K562 (cell line): ENCODE measurements around the gene IFNK. TPM values are rescaled to one million over a fixed set of nuclear protein-coding genes. Genes with fewer than 3 reads are reported as not detected.

Source experiments
- ATAC-seq: fragments of 200-7000 bp; cut with Tn5 transposase; 3 replicates; pipeline ENCODE4 v1.9.1; 2020; ENCODE audit warnings: moderate library complexity
- BruUV-seq: library from RNA; stranded (reverse); fragments of 400-500 nt; replicated peaks from 2 replicates; lab custom pipeline; 2021; lab: Mats Ljungman, UMichigan
- CTCF ChIA-PET: fragments of 300-600 bp; formaldehyde crosslinking; extraction: SDS; loops from one replicate; lab custom pipeline; 2021; ENCODE audit warnings: low intra/inter-chr PET ratio; lab: Yijun Ruan, JAX
- POLR2A ChIA-PET: fragments of 300-600, 350-650 bp; sonication (Branson Sonifier 250); formaldehyde crosslinking; extraction: SDS; loops from one replicate; lab custom pipeline; 2021; ENCODE audit warnings: antibody characterized with exemption, inconsistent platforms; lab: Yijun Ruan, JAX
- DNase-seq, 4 experiments: peaks; one replicate each; pipeline versions ENCODE4 v3.0.0 to v3.0.0-alpha.2; 2011 to 2018; ENCODE audit warnings: low spot score in 3 of 4, mixed read lengths in 3 of 4; ENCODE audit errors: extremely low read depth in 1 of 4
- FAIRE-seq: peaks from 2 replicates; lab custom pipeline; 2011; peaks lifted over from hg19 to GRCh38; lab: Jason Lieb, UNC
- H2AFZ ChIP-seq: 2 replicates; pipeline ENCODE4 v1.6.0; 2011; ENCODE audit warnings: low read depth, low read length, control low read depth, inconsistent platforms
- H3K27ac ChIP-seq: fragments of 200-600 bp; 3 replicates; pipeline ENCODE4 v1.8.0; 2011; ENCODE audit warnings: low read depth, mild to moderate bottlenecking, control low read depth, inconsistent platforms, low read length, moderate library complexity, mixed read lengths; ENCODE audit errors: extremely low read depth
- H3K27me3 ChIP-seq, 2 experiments: fragments of 300-600 bp in 1 of 2; 2 replicates in 1 of 2; 3 replicates in 1 of 2; pipeline versions ENCODE4 v1.6.0 to v1.8.0; 2011; ENCODE audit warnings: inconsistent platforms in 2 of 2, low read length in 2 of 2, mild to moderate bottlenecking in 1 of 2, mixed read lengths in 1 of 2, moderate library complexity in 1 of 2; ENCODE audit not compliant: control insufficient read depth in 2 of 2, insufficient read depth in 2 of 2
- H3K36me3 ChIP-seq: fragments of 300-600 bp; 3 replicates; pipeline ENCODE4 v1.8.0; 2011; ENCODE audit warnings: mild to moderate bottlenecking, low read length, inconsistent platforms; ENCODE audit not compliant: control insufficient read depth, insufficient read depth
- H3K4me1 ChIP-seq, 2 experiments: fragments of 200-600 bp in 1 of 2; replicated peaks in 1 of 2; 2 replicates in 1 of 2; 3 replicates in 1 of 2; pipeline versions ENCODE4 v1.5.1 to v1.8.0; 2011; ENCODE audit warnings: inconsistent platforms in 2 of 2, low read length in 2 of 2, mild to moderate bottlenecking in 1 of 2, mixed read lengths in 1 of 2, moderate library complexity in 1 of 2; ENCODE audit not compliant: control insufficient read depth in 2 of 2, insufficient read depth in 2 of 2
- H3K4me2 ChIP-seq: 2 replicates; pipeline ENCODE4 v1.6.1; 2011; ENCODE audit warnings: low read length, control low read depth, inconsistent platforms, mixed read lengths; ENCODE audit not compliant: insufficient read depth
- H3K4me3 ChIP-seq: fragments of 200-600 bp; sonication (generic), shearing (Covaris generic); 2 replicates; pipeline ENCODE4 v1.5.1; 2016; ENCODE audit warnings: control low read depth, inconsistent platforms
- H3K79me2 ChIP-seq: fragments of 200-600 bp; 3 replicates; pipeline ENCODE4 v1.8.0; 2011; ENCODE audit warnings: low read length, inconsistent platforms; ENCODE audit not compliant: control insufficient read depth, insufficient read depth
- H3K9ac ChIP-seq, 2 experiments: 2 replicates each; pipeline versions ENCODE4 v1.6.0 to v1.6.1; 2011; ENCODE audit warnings: low read depth in 2 of 2, low read length in 2 of 2, control low read depth in 1 of 2, inconsistent platforms in 1 of 2, mild to moderate bottlenecking in 1 of 2, mixed read lengths in 1 of 2; ENCODE audit not compliant: insufficient read depth in 1 of 2
- H3K9me1 ChIP-seq: one replicate; pipeline ENCODE4 v1.6.0; 2011; ENCODE audit warnings: inconsistent platforms, mild to moderate bottlenecking, low read length, moderate library complexity; ENCODE audit not compliant: control insufficient read depth, insufficient read depth
- H3K9me3 ChIP-seq: replicated peaks from 2 replicates; pipeline ENCODE4 v1.5.1; 2011; ENCODE audit warnings: low read depth, low read length, inconsistent platforms; ENCODE audit not compliant: control insufficient read depth, insufficient read depth
- H4K20me1 ChIP-seq: replicated peaks from 2 replicates; pipeline ENCODE4 v1.6.1; 2011; ENCODE audit warnings: low read length, inconsistent platforms, mixed read lengths; ENCODE audit not compliant: control insufficient read depth, insufficient read depth
- CBFA2T2 ChIP-seq: fragments of 450-650 bp; conservative IDR thresholded peaks from 2 replicates; pipeline ENCODE4 v1.6.1; 2017; ENCODE audit warnings: mild to moderate bottlenecking
- EWSR1 ChIP-seq: fragments of 450-650 bp; IDR thresholded peaks from 2 replicates; pipeline ENCODE4 v1.6.1; 2018; ENCODE audit warnings: borderline replicate concordance, mild to moderate bottlenecking, low read depth, moderate library complexity; ENCODE audit not compliant: partially characterized antibody
- HDAC6 ChIP-seq: IDR thresholded peaks from 2 replicates; pipeline ENCODE4 v1.6.1; 2012; ENCODE audit warnings: low read depth, mild to moderate bottlenecking, control low read depth, inconsistent platforms, low read length, moderate library complexity
- KDM5B ChIP-seq: fragments of 200-600 bp; sonication (generic); IDR thresholded peaks from 2 replicates; pipeline ENCODE4 v1.6.1; 2012; ENCODE audit warnings: low read depth, mild to moderate bottlenecking, moderate library complexity, low read length, control low read depth, inconsistent platforms; ENCODE audit not compliant: insufficient replicate concordance
- TBL1XR1 ChIP-seq, 2 experiments: IDR thresholded peaks; 2 replicates each; pipeline ENCODE4 v1.6.1; 2012; ENCODE audit warnings: improper control_type of control experiment in 2 of 2, low read length in 2 of 2, mild to moderate bottlenecking in 1 of 2
- TCF3 ChIP-seq: sonication (generic); formaldehyde crosslinking; IDR thresholded peaks from 2 replicates; pipeline ENCODE4 v1.4.0; 2020; ENCODE audit warnings: mild to moderate bottlenecking, missing genetic modification reagents
- XRCC3 ChIP-seq: fragments of 450-650 bp; IDR thresholded peaks from 2 replicates; pipeline ENCODE4 v1.6.1; 2017; ENCODE audit warnings: mild to moderate bottlenecking, moderate library complexity
- ZNF324 ChIP-seq: fragments of 250-450 bp; sonication (Bioruptor Pico); IDR thresholded peaks from 2 replicates; pipeline ENCODE4 v1.4.0; 2020; ENCODE audit warnings: mild to moderate bottlenecking
- ZNF699 ChIP-seq: fragments of 250-450 bp; sonication (Bioruptor Pico); IDR thresholded peaks from 2 replicates; pipeline ENCODE4 v1.8.0; 2021; ENCODE audit warnings: mild to moderate bottlenecking, moderate library complexity; ENCODE audit not compliant: insufficient replicate concordance
- WGBS: fragments of 100-300 bp; shearing (Covaris generic); methylation state at CpG from one replicate; pipeline ENCODE4 v1.1.6; 2016; ENCODE audit warnings: low coverage, mixed read lengths; ENCODE audit not compliant: insufficient coverage; ENCODE audit errors: missing lambda C conversion rate; 5-methylcytosine and 5-hydroxymethylcytosine counted together
- in situ Hi-C: fragments of 300-500 bp; cut with MboI; formaldehyde crosslinking; loops from 4 replicates; pipeline ENCODE4 v1.15.0; 2018; ENCODE audit warnings: inconsistent platforms, mixed read lengths
- intact Hi-C: fragments of 100-400 bp; cut with micrococcal nuclease; formaldehyde crosslinking; loops from 2 replicates; pipeline ENCODE4 v1.14.2; 2022
- polyA plus RNA-seq, 8 experiments: library from polyadenylated mRNA; depleted of rRNA in 4 of 8; stranded (reverse) in 5 of 8; unstranded in 3 of 8; fragments of >200 nt; fragmentation: Nextera tagmentation in 2 of 8; fragmentation: Illumina TruSeq in 1 of 8; extraction: Ambion mirVana in 2 of 8; extraction: Trizol in 1 of 8; gene quantifications; 2 replicates each; pipeline versions ENCODE4 v1.2.1 to v1.2.3, GENCODE V29; 2011 to 2014; ENCODE audit warnings: inconsistent platforms in 1 of 8, missing spikeins in 1 of 8
- total RNA-seq, 7 experiments: library from RNA; depleted of rRNA in 6 of 7; stranded (reverse); fragments of >200 nt in 6 of 7; fragmentation: Illumina TruSeq in 2 of 7; extraction: Trizol in 2 of 7; gene quantifications; 2 replicates each; pipeline versions ENCODE4 v1.2.1 to v1.2.3, GENCODE V29; 2011 to 2021; ENCODE audit warnings: low replicate concordance in 1 of 7
- TF ChIP-seq, protein P1 (sequence below): fragments of 250-450 bp; sonication (Bioruptor Pico); IDR thresholded peaks from 2 replicates; pipeline ENCODE4 v1.8.0; 2022; ENCODE audit warnings: moderate library complexity, mild to moderate bottlenecking, inconsistent platforms
- TF ChIP-seq, protein P2 (sequence below): sonication (generic); formaldehyde crosslinking; IDR thresholded peaks from 2 replicates; pipeline ENCODE4 v1.9.0; 2022; ENCODE audit warnings: mild to moderate bottlenecking, missing genetic modification reagents
- TF ChIP-seq, protein P3 (sequence below): fragments of 250-450 bp; sonication (Bioruptor Pico); IDR thresholded peaks from 2 replicates; pipeline ENCODE4 v1.8.0; 2021; ENCODE audit warnings: mild to moderate bottlenecking, moderate library complexity
- TF ChIP-seq, protein P4 (sequence below): fragments of 200-800 bp; sonication (Bioruptor generic); IDR thresholded peaks from 2 replicates; pipeline ENCODE4 v1.6.1; 2016; ENCODE audit warnings: missing genetic modification characterization, missing compliant biosample characterization
- TF ChIP-seq, protein P5 (sequence below): fragments of 250-450 bp; sonication (Bioruptor Pico); IDR thresholded peaks from 2 replicates; pipeline ENCODE4 v1.9.0; 2021; ENCODE audit warnings: mild to moderate bottlenecking

IFNK gene
- total and polyA plus RNA-seq, 9 of the 15 experiments (the other 6 are each of a cell fraction or from before 2014, with no cell fraction given) = 0.11 TPM; not detected in 8

DNA sequence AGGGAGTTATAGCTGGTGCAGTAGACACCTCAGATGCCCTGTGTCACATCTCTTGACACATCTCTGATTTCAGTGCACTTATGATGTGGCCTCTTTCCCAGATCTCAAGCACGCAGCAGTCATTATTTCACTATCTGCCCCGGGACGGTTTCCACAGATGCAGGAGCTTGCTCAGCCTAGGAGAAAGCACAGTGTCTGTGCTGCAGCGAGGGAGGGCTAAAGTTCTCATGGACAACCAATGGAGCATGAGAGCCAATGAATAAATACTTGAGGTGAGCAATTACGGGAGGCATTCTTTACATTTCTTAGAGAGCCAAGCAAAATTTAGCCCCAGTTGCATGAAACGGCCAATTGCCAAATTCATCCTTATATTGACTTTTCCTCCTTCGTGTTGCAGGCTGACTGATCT, 12.9 kb downstream of the IFNK start:
- no peak for FAIRE-seq
- DNase-seq = no peak
- WGBS = 28% methylated on average over 5 of the region's 7 CpGs
- intact Hi-C loops (loop anchor here (2.0 to 10.0 kb wide), 2 partner anchors 102 to 204 kb away; no protein-coding TSS in a partner anchor), in situ Hi-C loops (no loop called here)
- H2AFZ ChIP-seq = no peak overlapping the region
- no peak overlapping the region for H3K27ac ChIP-seq
- H4K20me1 ChIP-seq = no peaks in the 10 kb centered on the region
- no peak overlapping the region for H3K4me3 ChIP-seq
- TF ChIP-seq TCF3 (CRISPR knock-in tag) (no peak), TBL1XR1 (IDR thresholded peaks at IDR 0.05; ENCODE audit: low read length in 2 of 2) (no peak), EWSR1 (no peak), CBFA2T2 (no peak), ZNF324 (no peak), ZNF699 (CRISPR knock-in tag) (no peak), XRCC3 (no peak), HDAC6 (no peak), KDM5B (no peak)
- TF ChIP-seq, protein P1, sequence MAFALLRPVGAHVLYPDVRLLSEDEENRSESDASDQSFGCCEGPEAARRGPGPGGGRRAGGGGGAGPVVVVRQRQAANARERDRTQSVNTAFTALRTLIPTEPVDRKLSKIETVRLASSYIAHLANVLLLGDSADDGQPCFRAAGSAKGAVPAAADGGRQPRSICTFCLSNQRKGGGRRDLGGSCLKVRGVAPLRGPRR (CRISPR knock-in tag) = no peak
- TF ChIP-seq, protein P2, sequence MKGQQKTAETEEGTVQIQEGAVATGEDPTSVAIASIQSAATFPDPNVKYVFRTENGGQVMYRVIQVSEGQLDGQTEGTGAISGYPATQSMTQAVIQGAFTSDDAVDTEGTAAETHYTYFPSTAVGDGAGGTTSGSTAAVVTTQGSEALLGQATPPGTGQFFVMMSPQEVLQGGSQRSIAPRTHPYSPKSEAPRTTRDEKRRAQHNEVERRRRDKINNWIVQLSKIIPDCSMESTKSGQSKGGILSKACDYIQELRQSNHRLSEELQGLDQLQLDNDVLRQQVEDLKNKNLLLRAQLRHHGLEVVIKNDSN = no peak
- TF ChIP-seq, protein P3, sequence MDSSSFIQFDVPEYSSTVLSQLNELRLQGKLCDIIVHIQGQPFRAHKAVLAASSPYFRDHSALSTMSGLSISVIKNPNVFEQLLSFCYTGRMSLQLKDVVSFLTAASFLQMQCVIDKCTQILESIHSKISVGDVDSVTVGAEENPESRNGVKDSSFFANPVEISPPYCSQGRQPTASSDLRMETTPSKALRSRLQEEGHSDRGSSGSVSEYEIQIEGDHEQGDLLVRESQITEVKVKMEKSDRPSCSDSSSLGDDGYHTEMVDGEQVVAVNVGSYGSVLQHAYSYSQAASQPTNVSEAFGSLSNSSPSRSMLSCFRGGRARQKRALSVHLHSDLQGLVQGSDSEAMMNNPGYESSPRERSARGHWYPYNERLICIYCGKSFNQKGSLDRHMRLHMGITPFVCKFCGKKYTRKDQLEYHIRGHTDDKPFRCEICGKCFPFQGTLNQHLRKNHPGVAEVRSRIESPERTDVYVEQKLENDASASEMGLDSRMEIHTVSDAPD (CRISPR knock-in tag) = no peak
- TF ChIP-seq, protein P4, sequence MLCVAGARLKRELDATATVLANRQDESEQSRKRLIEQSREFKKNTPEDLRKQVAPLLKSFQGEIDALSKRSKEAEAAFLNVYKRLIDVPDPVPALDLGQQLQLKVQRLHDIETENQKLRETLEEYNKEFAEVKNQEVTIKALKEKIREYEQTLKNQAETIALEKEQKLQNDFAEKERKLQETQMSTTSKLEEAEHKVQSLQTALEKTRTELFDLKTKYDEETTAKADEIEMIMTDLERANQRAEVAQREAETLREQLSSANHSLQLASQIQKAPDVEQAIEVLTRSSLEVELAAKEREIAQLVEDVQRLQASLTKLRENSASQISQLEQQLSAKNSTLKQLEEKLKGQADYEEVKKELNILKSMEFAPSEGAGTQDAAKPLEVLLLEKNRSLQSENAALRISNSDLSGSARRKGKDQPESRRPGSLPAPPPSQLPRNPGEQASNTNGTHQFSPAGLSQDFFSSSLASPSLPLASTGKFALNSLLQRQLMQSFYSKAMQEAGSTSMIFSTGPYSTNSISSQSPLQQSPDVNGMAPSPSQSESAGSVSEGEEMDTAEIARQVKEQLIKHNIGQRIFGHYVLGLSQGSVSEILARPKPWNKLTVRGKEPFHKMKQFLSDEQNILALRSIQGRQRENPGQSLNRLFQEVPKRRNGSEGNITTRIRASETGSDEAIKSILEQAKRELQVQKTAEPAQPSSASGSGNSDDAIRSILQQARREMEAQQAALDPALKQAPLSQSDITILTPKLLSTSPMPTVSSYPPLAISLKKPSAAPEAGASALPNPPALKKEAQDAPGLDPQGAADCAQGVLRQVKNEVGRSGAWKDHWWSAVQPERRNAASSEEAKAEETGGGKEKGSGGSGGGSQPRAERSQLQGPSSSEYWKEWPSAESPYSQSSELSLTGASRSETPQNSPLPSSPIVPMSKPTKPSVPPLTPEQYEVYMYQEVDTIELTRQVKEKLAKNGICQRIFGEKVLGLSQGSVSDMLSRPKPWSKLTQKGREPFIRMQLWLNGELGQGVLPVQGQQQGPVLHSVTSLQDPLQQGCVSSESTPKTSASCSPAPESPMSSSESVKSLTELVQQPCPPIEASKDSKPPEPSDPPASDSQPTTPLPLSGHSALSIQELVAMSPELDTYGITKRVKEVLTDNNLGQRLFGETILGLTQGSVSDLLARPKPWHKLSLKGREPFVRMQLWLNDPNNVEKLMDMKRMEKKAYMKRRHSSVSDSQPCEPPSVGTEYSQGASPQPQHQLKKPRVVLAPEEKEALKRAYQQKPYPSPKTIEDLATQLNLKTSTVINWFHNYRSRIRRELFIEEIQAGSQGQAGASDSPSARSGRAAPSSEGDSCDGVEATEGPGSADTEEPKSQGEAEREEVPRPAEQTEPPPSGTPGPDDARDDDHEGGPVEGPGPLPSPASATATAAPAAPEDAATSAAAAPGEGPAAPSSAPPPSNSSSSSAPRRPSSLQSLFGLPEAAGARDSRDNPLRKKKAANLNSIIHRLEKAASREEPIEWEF (CRISPR knock-in tag) = no peak
- TF ChIP-seq, protein P5, sequence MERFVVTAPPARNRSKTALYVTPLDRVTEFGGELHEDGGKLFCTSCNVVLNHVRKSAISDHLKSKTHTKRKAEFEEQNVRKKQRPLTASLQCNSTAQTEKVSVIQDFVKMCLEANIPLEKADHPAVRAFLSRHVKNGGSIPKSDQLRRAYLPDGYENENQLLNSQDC (CRISPR knock-in tag) = no peak
- H3K4me2 ChIP-seq = no peak overlapping the region
- no TSS peak for BruUV-seq
- CTCF ChIA-PET = no interaction called here
- no peaks in the 10 kb centered on the region for H3K36me3 ChIP-seq
- no peak for ATAC-seq
- H3K9me1 ChIP-seq = no peaks in the 10 kb centered on the region
- no peaks in the 10 kb centered on the region for H3K9me3 ChIP-seq
- no peaks in the 10 kb centered on the region for H3K79me2 ChIP-seq
- no peak overlapping the region for H3K9ac ChIP-seq
- H3K4me1 ChIP-seq = peaks cover 0 to 2% of the 10 kb centered on the region in 2 experiments; a peak in 3 of 5 replicates
- H3K27me3 ChIP-seq = no peaks in the 10 kb centered on the region
- POLR2A ChIA-PET = no interaction called here
